LNCAP (cell line): Measurements from ENCODE around the gene FCN3.

Source experiments
- TF ChIP-seq, protein P1 (sequence below): fragments of 450-650 bp; IDR thresholded peaks from 2 replicates; pipeline ENCODE4 v1.5.1; 2017; ENCODE audit warnings: mild to moderate bottlenecking

The FCN3 gene

DNA sequence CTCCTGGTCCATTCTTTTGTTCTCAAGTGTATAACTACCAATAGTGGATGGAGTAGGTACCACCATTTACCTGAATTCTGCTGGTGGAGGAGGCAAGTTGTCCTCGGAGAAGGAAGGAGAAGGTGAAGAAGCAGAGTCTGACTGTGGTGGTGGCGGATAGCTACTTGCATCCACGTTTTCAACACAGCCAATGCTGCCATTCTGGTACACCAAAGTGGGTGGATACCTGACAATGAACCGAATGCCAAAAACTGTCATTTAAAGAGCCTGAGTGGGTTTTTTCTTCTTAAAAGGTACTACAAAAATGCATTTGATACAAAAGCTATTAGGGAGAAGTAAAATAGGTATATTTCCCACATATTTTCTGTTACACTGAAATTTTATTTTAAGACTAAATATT, 37.9 kb upstream of the FCN3 start:
- TF ChIP-seq, protein P1, sequence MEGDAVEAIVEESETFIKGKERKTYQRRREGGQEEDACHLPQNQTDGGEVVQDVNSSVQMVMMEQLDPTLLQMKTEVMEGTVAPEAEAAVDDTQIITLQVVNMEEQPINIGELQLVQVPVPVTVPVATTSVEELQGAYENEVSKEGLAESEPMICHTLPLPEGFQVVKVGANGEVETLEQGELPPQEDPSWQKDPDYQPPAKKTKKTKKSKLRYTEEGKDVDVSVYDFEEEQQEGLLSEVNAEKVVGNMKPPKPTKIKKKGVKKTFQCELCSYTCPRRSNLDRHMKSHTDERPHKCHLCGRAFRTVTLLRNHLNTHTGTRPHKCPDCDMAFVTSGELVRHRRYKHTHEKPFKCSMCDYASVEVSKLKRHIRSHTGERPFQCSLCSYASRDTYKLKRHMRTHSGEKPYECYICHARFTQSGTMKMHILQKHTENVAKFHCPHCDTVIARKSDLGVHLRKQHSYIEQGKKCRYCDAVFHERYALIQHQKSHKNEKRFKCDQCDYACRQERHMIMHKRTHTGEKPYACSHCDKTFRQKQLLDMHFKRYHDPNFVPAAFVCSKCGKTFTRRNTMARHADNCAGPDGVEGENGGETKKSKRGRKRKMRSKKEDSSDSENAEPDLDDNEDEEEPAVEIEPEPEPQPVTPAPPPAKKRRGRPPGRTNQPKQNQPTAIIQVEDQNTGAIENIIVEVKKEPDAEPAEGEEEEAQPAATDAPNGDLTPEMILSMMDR, result no peak

DNA sequence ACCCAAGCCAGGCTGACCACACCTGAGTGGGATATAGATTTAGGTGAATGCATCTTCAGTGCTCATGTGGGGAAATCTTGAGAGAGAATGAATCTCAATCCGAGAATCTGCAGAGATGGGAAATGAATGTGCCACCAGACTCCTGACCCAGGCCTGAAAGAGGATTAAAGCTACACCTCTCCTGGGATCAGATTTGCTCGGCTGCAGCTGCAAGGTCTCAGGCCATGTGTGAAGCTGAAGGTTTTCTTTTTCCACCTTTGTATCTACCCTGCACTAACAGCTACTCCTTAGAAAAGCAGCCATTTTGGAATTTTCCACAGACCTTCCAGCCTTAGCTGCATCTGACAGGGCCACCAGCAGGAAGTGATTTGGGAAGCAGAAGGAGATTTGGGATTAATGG, 36.1 kb upstream of the FCN3 start:
- TF ChIP-seq, protein P1, result no peak

DNA sequence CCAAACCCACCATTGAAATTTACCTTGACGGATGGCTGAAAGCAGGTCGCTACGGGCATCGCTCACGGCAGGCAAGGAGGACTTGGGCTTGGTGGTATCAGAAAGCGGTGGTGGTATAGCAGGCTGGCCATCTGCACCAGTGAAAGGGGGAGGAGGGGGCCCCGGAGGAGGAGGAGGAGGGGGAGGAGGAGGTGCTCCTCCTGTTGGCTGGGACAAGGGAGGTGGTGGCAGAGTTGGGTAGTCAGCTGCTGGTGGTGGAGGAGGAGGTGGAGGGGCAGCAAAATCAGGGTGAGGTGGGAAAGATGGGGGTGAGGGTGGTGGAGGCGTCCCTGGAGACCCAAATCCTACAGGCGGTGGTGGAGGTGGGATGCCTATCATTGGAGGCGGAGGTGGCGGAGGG, 35.0 kb upstream of the FCN3 start:
- TF ChIP-seq, protein P1, result no peak

DNA sequence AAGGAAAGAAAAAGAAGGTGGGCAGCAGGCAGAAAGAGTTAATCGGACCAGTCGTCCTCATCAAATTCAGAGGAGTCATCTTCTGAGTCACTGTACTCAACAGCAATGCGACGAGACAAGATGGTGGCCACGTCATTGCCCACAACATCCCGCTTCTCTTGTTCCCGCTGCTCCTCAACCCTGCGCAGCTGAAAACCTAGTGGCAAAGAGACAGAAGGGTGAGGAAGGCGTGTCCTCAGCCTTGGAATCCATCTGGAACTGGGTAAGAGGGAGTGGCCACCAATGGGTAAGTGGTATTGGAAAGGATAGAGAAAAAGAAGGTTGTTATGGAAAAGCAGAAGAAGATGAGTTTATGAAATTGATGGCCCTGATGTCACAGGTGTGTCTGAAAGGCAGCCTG, 33.5 kb upstream of the FCN3 start:
- TF ChIP-seq, protein P1, result no peak

DNA sequence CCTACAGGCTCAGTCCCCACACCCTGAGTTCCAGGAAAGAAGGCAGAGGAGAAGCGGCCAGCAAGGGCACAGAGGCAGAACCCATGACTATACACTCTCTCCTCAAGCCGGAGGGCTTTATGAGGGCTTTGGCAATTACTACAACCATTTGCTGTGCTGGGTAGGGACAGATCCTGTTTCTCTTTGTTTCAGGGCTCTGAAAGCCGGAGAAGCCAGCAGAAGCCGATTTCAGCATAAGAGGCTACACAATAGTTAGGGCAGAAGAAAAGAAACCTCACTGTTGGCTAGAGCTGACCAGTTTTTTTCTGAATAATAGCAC, 31.7 kb upstream of the FCN3 start:
- TF ChIP-seq, protein P1, result no peak

DNA sequence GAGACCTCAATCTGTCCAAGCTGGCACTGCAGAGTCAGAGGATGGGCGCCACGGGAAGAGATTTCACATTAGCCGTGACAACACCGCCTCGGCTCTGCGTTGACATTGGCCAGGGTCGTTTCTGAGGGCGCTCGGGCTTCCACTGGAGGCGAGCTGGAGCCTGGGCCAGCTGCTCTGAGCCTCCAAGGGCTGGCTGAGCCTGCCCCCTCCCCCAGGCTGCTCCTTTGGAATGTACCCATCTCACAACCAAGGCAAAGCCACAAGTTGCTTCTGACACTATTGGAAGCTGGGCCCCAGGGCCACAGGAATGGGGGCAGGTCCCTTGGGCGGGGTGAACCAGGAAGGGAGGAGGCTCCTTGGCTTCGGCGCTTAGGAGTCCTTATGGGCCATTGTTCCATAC, 30.4 kb upstream of the FCN3 start:
- TF ChIP-seq, protein P1, result no peak

DNA sequence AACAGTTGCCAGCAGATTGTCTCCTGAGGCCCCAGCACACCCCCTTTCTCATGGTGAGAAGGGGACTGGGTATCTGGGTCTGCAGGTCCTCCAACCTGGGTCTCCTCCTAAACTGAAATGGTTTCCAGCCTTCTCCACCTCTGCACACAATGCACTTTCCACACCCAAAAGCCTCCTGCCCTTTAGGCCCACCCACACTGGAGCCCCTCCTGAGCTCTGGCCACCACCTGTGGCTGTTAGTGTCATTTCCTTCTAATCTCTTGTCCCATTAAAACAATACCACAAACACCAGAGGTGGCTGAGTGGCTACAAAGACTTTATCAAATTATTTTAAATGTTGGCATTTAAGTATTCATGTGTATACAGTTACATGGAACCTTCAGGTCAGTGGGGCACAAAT, 29.3 kb upstream of the FCN3 start:
- TF ChIP-seq, protein P1, result no peak

DNA sequence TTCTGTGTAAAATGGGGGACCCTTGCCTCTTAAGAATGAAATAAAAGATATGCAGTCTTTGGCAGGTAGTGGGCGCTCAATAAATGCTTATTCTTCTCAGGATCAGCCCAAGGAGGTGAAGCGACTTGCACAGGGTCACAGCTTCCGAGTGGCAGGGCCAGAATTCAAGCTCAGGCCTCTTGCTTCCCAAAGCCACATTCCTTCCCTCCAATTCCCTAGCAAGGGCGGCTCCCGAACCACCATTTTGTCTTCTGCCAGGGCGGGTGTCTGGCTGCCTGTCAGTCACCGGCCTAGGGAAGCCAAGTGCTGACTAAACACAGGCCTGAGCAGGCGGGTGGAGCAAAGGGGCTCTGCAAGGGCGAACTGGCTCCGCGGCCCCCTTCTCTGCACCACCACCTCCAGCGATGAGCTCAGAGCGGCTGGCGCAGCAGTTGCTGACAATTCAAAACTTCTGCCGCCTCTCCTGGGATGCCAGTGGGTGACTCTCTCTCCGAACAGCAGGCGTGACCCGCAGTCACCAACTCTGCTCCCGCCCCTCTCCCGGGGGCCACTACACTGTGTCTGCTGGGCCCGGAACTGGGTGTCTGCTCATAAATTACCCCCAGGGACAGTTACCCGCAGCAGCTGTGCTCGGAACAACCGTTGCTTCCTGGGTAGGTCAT, 28.6 kb upstream of the FCN3 start:
- TF ChIP-seq, protein P1, result no peak
